Activated T-cell treated with anti-CD3 and anti-CD28 coated beads, Interleukin-2, amount 50 U/mL, for 72 hours (primary cell): ENCODE data around the gene CLCN6. TPM values are rescaled to one million over a fixed set of nuclear protein-coding genes. Genes with fewer than 3 reads are reported as not detected.

Source experiments
- ATAC-seq, 2 donors: fragments of 150-1000 bp; cut with Tn5 transposase; replicated peaks in 1 of 2; 2 replicates each; pipeline ENCODE4 v1.10.0; 2021; ENCODE audit warnings: moderate library complexity in 2 of 2, mild to moderate bottlenecking in 1 of 2
- DNase-seq, 2 donors: peaks; one replicate each; pipeline ENCODE4 v3.0.0; 2021 to 2022; ENCODE audit warnings: mixed read lengths in 1 of 2
- H3K27ac Mint-ChIP-seq: one replicate; pipeline ENCODE4 v1.8.0; 2022; ENCODE audit warnings: mild to moderate bottlenecking, moderate library complexity, mixed read lengths
- H3K27me3 Mint-ChIP-seq: one replicate; pipeline ENCODE4 v1.8.0; 2022; ENCODE audit warnings: low read depth, mixed read lengths
- H3K36me3 Mint-ChIP-seq, 2 donors: one replicate each; pipeline ENCODE4 v1.8.0; 2022; ENCODE audit warnings: mixed read lengths in 2 of 2, mild to moderate bottlenecking in 1 of 2; ENCODE audit not compliant: insufficient read depth in 2 of 2
- H3K4me1 Mint-ChIP-seq: one replicate; pipeline ENCODE4 v1.8.0; 2022; ENCODE audit warnings: low read depth, mixed read lengths
- H3K4me3 Mint-ChIP-seq, 2 donors: one replicate each; pipeline ENCODE4 v1.8.0; 2022; ENCODE audit warnings: mild to moderate bottlenecking in 2 of 2, mixed read lengths in 2 of 2, moderate library complexity in 2 of 2
- H3K9me3 Mint-ChIP-seq, 2 donors: one replicate each; pipeline ENCODE4 v1.8.0; 2022; ENCODE audit warnings: mixed read lengths in 2 of 2
- total RNA-seq, 2 donors: library from RNA; stranded (reverse); gene quantifications; one replicate each; pipeline ENCODE4 v1.2.3, GENCODE V29; 2022

The CLCN6 gene
- total RNA-seq, 2 donors from 2014 or later, result 8.2 to 9.3 TPM

DNA sequence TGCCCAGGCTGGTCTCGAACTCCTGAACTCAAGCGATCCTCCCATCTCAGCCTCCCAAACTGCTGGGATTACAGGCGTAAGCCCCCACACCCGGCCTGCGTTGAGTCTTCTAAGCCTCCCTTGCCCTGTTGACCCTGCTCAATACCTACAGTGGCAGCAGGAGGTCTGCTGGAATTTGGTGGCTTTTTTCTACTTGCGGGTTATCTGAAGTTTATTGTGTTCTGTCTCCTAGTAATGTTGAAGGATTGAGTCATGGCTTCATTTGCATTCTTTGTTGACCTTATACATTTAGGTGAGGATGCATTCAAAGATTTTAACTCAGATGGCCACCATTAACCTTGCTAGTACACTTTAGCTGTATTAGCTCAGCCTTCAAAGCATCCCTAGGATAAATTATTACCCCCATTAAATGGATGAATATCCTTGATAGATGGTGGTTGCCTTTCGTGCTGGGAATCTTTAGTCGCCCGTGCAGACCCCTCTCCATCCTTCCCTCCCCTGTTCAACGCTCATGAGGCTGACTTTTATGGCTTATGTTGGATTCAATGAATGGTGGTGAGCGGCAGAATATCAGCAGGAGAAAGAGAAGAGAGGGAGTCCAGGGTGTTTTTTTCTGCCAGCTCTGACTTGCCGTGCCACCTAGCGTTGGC lies 62.5 kb downstream of the CLCN6 start:
- no peaks in the 10 kb centered on the region for H3K4me1 Mint-ChIP-seq
- no peak overlapping the region for H3K4me3 Mint-ChIP-seq
- no peaks in the 10 kb centered on the region for H3K9me3 Mint-ChIP-seq

DNA sequence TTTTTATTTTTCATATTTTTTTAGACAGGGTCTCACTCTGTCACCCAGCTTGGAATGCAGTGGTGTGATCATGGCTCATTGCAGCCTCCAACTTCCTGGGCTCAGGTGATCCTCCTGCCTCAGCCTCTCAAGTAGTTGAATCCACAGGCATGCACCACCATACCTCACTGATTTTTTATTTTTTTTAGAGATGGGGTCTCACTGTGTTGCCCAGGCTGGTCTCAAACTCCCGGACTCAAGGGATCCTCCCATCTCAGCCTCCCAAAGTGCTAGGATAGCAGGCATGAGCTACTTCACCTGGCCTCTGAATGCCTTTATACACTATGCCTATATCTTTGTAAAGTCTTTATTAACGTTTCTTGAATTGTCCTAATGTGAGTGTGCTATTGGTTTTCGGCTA lies 63.1 kb downstream of the CLCN6 start:
- Mint-ChIP-seq H3K27ac (no peak overlapping the region), H3K4me3 (no peak overlapping the region), H3K27me3 (peaks cover 30% of the 10 kb centered on the region), H3K36me3 (no peaks in the 10 kb centered on the region), H3K9me3 (no peaks in the 10 kb centered on the region), H3K4me1 (no peaks in the 10 kb centered on the region)
- ATAC-seq, result no peak
- no peak for DNase-seq

More for the DNA sequence above, 62.5 kb downstream of the CLCN6 start:
- peaks cover 30% of the 10 kb centered on the region for H3K27me3 Mint-ChIP-seq
- DNase-seq (no peak), ATAC-seq (no peak)
- no peak overlapping the region for H3K27ac Mint-ChIP-seq
- no peaks in the 10 kb centered on the region for H3K36me3 Mint-ChIP-seq

DNA sequence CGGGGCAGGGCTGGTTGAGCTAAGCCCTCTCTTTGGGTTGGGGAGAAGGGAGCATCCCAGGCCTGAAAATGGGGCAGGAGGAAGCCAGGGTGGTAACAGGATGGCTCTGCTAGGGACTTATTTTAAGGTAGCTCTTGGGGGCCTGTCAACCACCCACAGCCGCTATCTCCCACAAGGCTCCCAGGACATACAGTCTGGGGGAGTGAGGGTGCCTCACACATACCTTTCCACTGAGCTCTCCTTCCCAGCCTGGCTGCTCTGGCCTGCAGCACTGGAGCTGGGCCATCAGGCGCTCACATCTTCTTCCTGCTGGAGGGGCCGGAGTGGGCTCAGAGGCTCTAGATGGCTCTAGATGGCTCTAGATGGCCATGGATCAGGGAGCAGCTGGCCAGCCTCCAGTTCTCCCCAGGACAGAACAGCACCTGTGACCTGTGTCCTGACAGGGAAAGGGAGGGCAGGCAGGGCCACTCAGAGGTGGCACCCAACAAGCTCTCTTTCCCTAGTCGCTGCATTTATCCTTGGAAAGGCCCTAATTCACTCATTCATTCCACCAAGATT lies 63.7 kb downstream of the CLCN6 start:
- H3K27ac Mint-ChIP-seq, result no peak overlapping the region
- no peak for ATAC-seq
- H3K36me3 Mint-ChIP-seq, result no peaks in the 10 kb centered on the region
- H3K4me1 Mint-ChIP-seq, result no peaks in the 10 kb centered on the region
- no peak overlapping the region for H3K4me3 Mint-ChIP-seq
- peaks cover 27% of the 10 kb centered on the region for H3K27me3 Mint-ChIP-seq
- DNase-seq, result no peak
- no peaks in the 10 kb centered on the region for H3K9me3 Mint-ChIP-seq

DNA sequence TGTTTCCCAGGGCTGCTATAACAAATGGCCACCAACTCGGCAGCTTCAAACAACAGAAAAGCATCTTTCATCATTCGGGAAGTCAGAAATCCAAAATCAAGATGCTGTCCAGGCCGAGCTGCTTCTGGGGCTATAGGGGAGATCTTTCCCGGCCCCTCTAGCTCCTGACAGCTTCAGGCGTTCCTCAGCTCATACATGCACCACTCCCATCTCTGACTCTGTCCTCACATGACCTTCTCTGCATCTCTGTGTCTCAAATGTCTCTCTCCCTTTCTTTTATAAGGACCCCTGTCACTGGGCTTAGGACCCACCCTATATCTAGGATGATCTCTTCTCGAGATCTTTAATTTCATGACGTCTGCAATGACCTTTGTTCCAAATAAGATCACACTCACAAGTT lies 66.6 kb downstream of the CLCN6 start:
- DNase-seq (no peak), ATAC-seq (no peak)
- Mint-ChIP-seq H3K27ac (no peak overlapping the region), H3K36me3 (no peaks in the 10 kb centered on the region), H3K4me1 (no peaks in the 10 kb centered on the region), H3K27me3 (peaks cover 17% of the 10 kb centered on the region), H3K9me3 (no peaks in the 10 kb centered on the region), H3K4me3 (no peak overlapping the region)

DNA sequence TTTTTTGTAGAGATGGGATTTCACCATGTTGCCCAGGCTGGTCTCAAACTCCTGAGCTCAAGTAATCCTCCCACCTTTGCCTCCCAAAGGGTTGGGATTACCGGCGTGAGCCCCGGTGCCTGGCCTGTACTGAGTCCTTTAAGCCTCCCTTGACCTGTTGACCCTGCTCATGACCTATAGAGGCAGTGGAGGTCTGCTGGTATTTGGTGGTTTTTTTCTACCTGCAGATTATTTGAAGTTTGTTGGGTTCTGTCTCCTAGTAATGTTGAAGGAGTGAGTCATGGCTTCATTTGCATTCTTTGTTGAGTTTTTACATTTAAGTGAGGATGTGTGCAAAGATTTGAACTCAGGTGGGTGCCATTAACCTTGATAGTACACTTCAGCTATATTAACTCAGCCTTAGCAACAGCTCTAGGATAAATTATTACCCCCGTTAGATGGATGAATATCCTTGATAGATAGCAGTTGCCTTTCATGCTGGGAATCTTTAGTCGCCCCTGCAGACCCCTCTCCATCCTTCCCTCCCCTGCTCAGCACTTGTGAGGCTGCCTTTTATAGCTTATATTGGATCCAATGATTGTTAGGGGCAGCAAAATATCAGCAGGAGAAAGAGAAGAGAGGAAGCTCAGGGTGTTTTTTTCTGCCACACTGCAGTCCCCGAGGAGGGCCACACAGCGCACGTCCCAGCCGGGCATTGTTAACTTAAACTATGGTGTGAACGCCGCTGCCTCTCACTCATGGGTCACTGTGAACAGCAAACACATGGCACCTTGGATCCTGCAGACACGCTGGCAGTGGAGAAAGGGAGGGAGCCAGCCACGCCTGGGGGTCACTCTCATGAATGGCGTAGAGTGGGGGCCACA lies 67.6 kb downstream of the CLCN6 start:
- Mint-ChIP-seq H3K4me3 (no peak overlapping the region), H3K27ac (no peak overlapping the region), H3K36me3 (no peaks in the 10 kb centered on the region), H3K9me3 (no peaks in the 10 kb centered on the region), H3K4me1 (no peaks in the 10 kb centered on the region), H3K27me3 (peaks cover 17% of the 10 kb centered on the region)
- ATAC-seq (no peak), DNase-seq (no peak)

DNA sequence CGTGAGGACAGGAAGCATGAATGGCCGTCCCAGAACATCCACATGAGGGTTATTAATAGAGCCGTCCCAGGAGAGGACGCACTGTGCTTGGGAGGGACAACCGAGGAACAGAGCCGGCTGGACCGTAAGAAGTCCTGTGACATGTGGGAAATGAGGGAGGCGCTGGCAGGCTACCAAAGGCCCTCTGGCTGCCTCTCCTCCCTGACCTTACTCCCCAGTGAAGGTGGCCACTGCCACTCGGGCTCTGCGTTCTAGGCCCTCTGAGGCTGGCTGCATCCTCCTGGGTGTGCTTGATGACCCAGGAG lies 68.2 kb downstream of the CLCN6 start:
- no peak for ATAC-seq

DNA sequence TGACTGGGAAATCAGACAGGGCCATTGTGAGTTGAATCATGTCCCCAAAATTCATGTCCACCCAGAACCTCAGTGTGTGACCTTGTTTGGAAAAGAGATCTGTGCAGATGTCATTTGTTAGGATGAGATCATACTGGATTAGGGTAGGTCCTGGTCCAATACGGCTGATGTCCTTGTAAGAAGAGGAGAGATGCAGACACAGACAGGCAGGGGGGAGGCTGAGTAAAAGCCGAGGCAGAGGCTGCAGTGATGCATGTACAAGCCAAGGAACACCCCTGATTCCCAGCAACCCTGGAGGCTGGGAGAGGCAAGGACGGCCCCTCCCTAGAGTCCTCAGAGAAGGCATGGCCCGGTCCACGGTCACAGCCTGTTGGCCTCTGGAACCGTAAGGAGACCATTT lies 68.6 kb downstream of the CLCN6 start:
- Mint-ChIP-seq H3K9me3 (no peaks in the 10 kb centered on the region), H3K27me3 (peaks cover 17% of the 10 kb centered on the region), H3K27ac (no peak overlapping the region), H3K36me3 (no peaks in the 10 kb centered on the region), H3K4me1 (no peaks in the 10 kb centered on the region), H3K4me3 (no peak overlapping the region)
- DNase-seq (no peak), ATAC-seq (no peak)

More for the DNA sequence above, 68.2 kb downstream of the CLCN6 start:
- H3K36me3 Mint-ChIP-seq, result no peaks in the 10 kb centered on the region
- no peak overlapping the region for H3K27ac Mint-ChIP-seq
- no peaks in the 10 kb centered on the region for H3K4me1 Mint-ChIP-seq
- no peak for DNase-seq
- H3K27me3 Mint-ChIP-seq, result peaks cover 17% of the 10 kb centered on the region
- H3K9me3 Mint-ChIP-seq, result no peaks in the 10 kb centered on the region
- no peak overlapping the region for H3K4me3 Mint-ChIP-seq

DNA sequence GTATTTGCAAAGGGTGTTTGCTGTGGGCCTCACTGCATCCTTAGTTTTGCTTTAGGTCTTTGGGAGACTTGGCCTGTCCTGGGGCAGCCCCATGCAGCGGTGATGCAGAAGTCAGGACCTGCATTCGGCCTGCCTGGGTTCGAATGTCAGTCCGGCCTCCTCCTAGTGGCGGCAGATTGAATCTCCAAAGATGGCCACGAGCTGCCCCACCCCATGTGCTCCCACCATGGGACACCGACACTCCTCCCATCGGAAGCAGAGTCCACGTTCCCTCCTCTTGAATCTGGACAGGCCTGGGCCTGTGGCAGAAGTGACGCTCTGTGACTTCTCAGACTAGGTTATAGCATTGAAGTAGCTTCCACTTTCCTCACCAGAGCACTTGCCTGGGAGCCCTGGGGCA lies 69.1 kb downstream of the CLCN6 start:
- no peak overlapping the region for H3K27ac Mint-ChIP-seq
- H3K4me3 Mint-ChIP-seq, result no peak overlapping the region
- H3K36me3 Mint-ChIP-seq, result no peaks in the 10 kb centered on the region
- H3K9me3 Mint-ChIP-seq, result no peaks in the 10 kb centered on the region
- no peak for DNase-seq
- H3K4me1 Mint-ChIP-seq, result no peaks in the 10 kb centered on the region
- H3K27me3 Mint-ChIP-seq, result peaks cover 17% of the 10 kb centered on the region
- no peak for ATAC-seq

DNA sequence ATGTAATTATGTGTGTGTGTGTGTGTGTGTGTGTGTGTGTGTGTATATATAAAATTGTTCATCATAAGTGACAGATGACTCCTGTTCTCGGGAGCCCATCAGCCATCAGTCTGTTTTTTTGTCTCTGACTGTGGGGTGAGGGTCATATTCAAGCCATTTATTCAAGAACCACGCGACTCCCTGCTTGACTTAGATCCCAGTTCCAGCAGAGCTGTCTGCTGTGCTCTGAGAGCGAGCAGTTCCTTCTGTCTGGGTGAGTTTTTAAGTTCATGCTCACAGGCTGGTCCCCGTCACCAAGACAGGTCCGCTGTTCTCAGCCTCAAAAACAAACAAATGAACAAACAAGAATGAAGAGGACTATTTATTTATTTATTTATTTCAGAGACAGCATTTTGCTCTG lies 71.1 kb downstream of the CLCN6 start:
- Mint-ChIP-seq H3K4me3 (no peak overlapping the region), H3K27me3 (peaks cover 15% of the 10 kb centered on the region), H3K4me1 (no peaks in the 10 kb centered on the region), H3K27ac (no peak overlapping the region), H3K36me3 (no peaks in the 10 kb centered on the region), H3K9me3 (no peaks in the 10 kb centered on the region)
- DNase-seq, result no peak
- ATAC-seq, result no peak

DNA sequence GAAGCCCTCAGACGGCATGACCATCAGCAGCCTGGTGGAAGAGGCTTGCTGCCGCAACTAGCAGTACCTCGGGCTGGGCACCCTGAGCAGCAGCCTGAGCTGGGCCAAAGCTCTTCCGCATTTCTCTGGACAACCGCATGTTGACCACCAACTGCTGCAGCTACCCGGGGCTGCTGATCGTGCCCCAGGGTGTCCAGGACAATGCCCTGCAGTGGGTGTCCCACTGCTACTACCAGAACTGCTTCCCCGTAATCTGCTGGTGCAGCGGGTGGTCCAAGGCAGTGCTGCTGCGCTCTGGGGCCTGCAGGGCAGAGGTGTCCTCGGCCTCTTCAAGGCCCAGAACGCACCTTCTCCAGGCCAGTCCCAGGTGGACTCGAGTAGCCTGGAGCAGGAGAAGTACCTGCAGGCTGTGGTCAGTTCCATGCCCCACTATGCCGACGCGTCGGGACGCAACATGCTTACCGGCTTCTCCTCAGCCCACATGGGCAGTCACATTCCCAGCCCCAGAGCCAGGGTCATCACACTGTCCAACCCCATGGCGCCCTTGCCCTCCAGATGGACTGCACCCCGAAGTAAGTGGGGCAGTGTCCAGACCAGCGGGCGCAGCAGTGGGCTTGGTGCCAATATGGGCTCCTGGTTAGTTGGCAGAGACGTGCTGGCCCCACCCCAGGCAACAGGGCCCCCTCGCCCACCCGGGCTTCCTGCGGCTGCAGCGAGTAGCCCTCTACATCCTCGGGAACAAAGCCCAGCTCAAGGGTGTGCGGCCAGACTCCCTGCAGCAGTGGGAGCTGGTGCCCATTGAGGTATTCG lies 72.3 kb downstream of the CLCN6 start:
- Mint-ChIP-seq H3K27me3 (peaks cover 16% of the 10 kb centered on the region), H3K27ac (no peak overlapping the region), H3K4me1 (no peaks in the 10 kb centered on the region), H3K36me3 (no peaks in the 10 kb centered on the region), H3K4me3 (no peak overlapping the region), H3K9me3 (no peaks in the 10 kb centered on the region)
- no peak for DNase-seq
- no peak for ATAC-seq

DNA sequence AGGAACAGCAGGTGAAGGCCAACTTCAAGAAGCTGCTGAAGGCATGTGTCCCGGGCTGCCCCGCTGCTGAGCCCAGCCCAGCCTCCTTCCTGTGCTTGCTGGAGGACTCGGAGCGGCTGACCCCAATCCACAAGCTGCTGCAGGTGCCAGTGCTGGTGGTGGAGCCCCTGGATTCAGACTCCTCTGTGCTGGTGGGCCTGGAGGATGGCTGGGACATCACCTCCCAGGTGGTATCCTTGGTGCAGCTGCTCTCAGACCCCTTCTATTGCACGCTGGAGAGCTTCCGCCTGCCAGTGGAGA lies 72.8 kb downstream of the CLCN6 start:
- H3K36me3 Mint-ChIP-seq, result no peaks in the 10 kb centered on the region
- peaks cover 16% of the 10 kb centered on the region for H3K27me3 Mint-ChIP-seq
- ATAC-seq (no peak), DNase-seq (no peak)
- no peaks in the 10 kb centered on the region for H3K4me1 Mint-ChIP-seq
- no peak overlapping the region for H3K4me3 Mint-ChIP-seq
- H3K9me3 Mint-ChIP-seq, result no peaks in the 10 kb centered on the region
- no peak overlapping the region for H3K27ac Mint-ChIP-seq

DNA sequence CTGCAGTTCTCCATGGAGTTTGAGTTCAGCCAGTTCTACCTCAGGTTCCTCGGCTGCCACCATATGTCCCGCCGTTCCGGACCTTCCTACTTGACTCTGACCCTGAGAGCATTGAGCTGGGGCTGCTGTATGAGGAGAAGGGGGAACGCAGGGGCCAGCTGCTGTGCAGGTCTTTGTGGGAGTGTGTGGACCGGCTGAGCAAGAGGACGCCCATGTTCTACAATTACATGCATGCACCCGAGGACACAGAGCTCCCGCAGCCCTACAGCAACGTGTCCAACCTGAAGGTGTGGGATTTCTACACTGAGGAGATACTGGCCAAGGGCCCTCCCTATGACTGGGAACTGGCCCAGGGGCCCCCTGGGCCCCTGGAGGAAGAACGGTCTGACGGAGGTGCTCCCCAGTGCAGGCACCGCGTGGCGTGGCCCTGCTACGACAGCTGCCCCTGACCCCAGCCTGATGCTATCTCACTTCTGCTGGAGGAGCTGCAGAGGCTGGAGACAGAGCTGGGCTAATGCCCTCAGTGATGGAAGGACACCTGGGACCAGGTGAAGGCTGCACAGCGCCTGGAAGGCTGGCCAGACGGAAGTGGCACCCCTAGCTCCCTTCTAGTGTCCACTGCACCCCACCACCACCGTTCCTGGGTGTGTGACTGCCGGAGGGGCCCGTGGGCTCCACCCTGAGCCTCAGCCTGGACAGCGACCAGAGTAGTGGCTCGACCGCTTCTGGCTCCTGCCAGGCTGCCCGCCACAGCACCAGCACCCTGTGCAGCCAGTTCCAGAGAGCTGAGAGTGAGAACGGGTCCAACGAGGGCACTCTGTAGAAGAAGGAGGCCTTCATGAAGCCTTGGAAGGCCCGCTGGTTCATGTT lies 73.6 kb downstream of the CLCN6 start:
- no peaks in the 10 kb centered on the region for H3K36me3 Mint-ChIP-seq
- ATAC-seq (no peak), DNase-seq (no peak)
- H3K4me3 Mint-ChIP-seq, result no peak overlapping the region
- no peak overlapping the region for H3K27ac Mint-ChIP-seq
- no peaks in the 10 kb centered on the region for H3K9me3 Mint-ChIP-seq
- H3K4me1 Mint-ChIP-seq, result no peaks in the 10 kb centered on the region
- peaks cover 16% of the 10 kb centered on the region for H3K27me3 Mint-ChIP-seq
